COLO829 (cell line): Measurements from ENCODE around the gene SRSF7.
"Not testable (repeated sequence)": the region's sequence is repeated elsewhere in the genome, so short reads cannot be mapped to it uniquely, and the experiment has no call there.

Experiments
- DNase-seq: peaks from one replicate; pipeline ENCODE4 v3.0.0; 2012; ENCODE audit warnings: low spot score

Gene SRSF7

DNA sequence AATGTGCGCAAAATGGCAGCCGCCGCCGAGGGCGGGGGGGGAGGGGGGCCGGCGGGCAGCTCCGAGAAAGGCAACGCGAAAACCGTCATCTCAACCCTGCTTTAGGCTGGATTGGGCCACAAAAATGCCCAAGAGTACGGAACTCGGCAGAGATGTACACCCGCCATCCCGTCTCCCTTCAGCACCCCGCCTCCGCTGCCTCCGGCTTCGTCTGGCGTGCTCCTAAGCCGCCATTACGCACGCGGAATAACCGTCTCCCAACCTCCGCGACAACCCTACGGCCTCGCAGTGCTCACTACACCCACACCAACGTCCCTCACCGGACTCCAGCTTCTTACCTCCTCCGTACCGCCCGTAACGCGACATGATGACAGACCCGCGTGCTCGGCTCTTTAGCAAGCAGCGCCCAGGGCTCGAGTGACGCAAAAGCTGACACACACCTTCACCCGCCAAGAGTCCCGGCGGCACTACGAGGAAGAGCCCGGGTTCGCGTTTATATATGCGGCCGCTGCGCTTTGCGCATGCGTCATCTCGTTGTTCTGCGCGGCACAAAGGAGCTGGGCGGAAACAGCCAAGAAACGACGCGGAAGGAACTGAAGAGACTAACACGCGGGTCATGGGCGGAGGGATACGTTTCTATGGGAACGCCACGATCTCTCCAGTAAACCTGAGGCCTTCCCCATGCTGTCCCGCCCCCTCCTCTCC is at the start of gene SRSF7:
SRSF7 (minus strand) TSS at position 471 of the 705 bp plus-strand sequence; CDS start at position 366, 105 bp downstream.
- peak; percentile 100 for DNase-seq

DNA sequence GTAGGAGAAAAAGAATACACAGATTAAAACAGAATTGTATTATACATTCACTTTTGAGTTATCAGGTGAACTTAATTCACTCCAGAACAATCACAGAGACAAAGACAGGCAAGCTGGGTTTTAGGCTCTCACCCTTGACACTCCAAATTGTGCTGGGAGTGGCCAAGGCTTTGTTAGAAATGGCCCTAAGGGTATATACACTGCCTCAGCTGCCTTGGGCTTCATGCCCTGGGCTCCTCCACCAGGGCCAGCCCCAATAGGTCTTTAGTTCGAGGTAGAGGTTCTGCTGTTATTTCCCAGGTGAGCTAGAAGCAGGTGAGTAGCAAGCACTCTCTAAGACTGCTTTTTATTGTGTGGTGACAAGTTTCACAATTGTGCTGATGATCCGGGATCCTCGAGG is 46.8 kb upstream of the SRSF7 start:
- no peak for DNase-seq

DNA sequence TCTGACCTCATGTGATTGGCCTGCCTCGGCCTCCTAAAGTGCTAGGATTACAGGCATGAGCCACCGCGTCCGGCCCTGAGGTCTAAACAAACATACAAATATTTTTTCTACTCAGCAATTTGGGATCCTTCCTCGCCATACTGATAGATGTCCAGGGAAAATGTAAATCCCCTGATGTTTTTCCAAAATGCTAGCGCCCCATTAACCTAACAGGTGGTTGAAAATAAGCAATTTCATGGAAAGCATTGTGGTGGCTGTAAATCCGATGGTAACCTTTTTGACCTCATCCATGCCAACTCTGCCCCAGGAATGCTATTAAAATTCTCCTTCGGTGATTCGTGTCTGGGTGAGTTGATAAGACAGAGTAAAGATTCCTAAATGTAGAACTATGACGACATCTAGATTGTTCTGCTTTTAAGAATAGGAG is 46.1 kb upstream of the SRSF7 start:
- no peak for DNase-seq

DNA sequence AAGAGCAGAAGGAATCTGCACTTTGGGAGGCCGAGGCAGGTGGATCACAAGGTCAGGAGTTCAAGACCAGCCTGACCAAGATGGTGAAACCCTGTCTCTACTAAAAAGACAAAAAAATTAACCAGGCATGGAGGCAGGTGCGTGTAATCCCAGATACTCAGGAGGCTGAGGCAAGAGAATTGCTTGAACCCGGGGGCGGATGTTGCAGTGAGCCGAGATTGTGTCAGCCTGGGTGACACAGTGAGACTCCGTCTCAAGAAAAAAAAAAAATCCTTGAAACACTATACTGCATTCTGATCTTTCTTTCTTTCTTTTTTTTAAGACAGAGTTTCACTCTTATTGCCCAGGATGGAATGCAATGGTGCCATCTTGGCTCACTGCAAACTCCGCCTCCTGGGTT is 43.9 kb upstream of the SRSF7 start:
- not testable (repeated sequence) for DNase-seq

DNA sequence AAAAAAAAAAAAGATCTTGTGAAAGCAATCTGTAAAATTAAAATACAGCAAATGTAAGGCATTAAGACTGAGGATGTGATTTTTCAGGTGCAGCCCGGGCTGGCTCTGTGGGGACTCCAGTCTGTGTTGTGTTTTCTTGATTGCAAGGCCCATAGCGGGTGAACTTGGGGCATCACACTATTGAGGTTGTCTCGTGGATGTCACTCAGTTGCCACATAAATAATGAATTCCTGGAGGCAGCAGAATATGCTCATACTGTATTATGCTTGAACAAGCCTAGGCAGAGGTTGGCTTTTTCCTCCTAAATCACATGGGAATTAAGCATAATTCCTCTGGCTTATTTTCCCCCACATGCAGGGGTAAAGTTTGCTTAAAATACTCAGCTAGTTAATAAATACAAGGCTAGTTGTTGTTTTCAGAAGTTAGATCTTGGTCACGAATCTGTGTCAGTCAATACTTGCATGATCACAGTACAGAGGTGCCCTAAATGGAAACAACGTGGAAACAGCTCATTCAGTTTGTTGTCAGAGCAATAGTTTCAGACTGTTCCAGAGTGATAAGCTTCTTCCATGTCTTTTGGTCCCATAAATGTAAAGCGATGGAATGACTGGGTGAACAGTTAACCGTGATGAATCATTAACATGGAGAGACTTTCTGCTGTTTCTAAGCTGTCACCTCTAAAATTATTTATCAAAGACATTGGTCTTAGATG is 43.2 kb upstream of the SRSF7 start:
- no peak for DNase-seq

DNA sequence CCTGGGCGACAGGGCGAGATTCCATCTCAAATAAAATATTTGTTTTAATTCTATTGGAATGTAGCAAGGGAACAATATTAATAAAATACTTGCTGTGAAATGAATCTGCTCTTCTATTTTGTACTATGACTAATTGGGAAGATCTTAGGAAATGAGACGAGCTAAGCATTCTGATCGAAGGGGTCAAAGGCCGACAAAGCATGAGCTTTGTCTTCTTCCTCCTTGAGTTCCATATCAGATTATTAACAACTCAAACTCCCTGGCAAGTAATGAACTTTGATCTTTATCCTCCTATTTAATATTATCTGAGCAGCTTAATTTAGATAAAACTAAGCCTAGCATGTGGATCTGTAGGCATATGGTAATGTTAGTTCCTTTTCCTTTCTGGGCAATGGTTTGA is 42.4 kb upstream of the SRSF7 start:
- DNase-seq, result no peak

DNA sequence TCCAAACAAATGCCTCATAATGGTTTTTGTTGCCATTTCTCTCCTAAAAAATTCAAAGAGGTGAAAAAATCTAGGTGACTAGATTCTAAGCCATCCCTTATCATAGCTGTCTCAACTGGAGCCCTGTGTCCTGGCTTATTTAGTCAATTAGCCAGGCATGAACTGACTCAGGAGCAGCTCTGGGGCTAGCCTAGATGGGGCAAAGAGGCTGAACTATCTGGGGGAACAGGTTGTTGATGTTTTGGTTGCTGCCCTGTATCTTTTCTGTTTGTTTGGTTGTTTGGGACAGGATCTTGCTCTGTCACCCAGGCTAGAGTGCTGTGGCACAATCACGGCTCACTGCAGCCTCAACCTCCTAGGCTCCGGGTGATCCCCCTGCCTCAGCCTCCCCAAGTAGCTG is 41.6 kb upstream of the SRSF7 start:
- no peak for DNase-seq

DNA sequence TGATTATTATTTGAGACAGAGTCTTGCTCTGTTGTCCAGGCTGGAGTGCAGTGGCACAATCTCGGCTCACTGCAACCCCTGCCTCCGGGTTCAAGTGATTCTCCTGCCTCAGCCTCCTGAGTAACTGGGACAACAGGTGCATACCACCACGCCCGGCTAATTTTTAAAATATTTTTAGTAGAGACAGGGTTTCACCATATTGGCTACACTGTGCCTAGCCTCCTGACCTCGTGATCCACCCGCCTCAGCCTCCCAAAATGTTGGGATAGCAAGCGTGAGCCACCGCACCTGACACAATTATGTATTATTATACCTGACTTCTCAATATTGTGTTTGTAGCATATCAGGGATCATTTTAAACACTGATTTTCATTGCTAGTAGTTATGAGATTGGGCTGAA is 41.2 kb upstream of the SRSF7 start:
- not testable (repeated sequence) for DNase-seq

DNA sequence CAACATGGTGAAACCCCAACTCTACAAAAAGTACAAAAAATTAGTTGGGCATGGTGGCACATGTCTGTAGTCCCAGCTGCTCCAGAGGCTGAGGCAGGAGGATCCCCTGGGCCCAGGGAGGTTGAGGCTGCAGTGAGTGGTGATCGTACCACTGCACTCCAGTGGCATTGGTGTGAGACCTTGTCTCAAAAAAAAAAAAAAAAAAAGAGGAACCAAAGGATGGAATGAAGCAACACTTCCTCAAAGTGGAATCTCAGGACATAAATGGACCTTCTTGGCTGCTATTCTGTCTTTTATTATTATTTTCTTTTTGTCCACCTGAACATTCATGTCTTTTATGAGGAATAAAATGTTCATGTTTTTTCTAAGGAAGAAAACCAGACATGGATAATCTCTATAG is 40.6 kb upstream of the SRSF7 start:
- DNase-seq, result no peak

DNA sequence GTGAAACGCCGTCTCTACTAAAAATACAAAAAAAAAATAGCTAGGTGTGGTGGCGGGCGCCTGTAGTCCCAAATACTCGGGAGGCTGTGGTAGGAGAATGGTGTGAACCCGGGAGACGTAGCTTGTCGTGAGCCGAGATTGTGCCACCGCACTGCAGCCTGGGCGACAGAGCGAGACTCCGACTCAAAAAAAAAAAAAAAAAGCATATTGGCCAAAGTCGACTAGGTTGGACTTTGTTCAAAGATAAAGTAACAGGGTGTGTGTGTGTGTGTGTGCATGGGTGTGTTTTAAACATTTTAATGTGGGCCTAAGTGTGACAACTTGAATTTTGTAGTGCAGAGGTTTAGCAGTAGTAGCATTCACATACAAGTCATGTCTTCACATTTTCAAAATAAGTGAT is 38.5 kb upstream of the SRSF7 start:
- DNase-seq, result no peak

DNA sequence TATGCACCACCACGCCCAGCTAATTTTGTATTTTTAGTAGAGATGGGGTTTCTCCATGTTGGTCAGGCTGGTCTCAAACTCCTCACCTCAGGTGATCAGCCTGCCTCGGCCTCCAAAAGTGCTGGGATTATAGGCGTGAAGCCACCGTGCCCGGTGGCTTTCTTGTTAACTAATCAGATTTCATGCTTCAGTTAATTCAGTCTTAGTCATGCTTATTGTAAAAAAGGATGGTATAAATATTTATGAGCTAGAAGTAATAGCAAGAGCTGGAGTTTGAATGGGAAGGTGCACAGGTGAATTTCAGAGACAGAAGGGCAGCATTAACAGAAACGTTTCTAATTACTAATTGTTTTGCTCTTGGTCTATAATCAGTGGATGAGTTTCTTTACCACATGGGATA is 37.1 kb upstream of the SRSF7 start:
- no peak for DNase-seq

DNA sequence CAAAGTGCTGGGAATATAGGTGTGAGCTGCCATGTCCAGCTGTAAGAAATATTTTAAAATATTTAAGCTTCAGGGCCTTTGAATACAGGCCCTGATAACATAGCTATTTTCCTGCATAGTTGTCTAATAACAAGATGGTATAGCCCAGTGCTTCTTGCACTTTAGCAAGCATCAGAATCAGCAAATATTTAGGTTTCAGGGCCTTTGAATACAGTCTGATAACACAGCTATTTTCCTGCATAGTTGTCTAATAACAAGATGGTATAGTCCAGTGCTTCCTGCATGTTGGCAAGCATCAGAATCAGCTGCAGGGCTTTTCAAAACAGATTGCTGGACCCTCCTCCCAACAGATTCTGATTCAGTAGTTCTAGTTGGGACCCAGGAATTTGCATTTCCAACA is 32.4 kb upstream of the SRSF7 start:
- no peak for DNase-seq

DNA sequence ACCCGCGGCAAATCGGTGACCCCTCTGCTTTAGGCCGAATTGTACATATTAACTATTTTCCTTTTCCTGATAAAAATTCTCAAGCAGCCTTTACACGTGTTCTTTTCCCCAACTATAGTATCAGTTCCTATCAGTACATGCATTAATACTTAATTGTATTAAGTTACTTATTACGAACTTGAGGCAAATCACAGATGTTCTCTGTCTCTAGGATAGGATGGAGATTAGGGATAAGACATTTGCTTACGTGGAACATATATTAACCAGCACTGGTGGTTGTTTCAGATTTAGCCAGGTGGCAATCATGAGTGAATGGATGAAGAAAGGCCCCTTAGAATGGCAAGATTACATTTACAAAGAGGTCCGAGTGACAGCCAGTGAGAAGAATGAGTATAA is 27.5 kb upstream of the SRSF7 start:
- no peak for DNase-seq

DNA sequence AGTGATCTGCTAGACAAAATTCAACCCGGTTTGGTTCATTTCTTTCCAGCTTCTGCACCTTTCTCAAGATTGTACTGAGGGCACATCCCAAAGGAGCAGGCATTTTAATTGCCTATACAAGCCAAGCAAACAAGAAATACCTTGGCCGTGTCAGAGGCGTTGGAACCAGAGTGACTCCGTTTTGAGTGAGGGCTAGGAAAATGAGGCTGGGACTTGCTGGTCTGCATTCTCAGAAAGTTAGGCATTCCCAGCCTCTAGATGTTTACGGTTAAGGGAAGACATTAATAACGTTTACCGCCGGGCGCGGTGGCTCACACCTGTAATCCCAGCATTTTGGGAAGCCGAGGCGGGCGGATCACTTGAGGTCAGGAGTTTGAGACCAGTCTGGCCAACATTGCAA is 25.4 kb upstream of the SRSF7 start:
- DNase-seq, result no peak

DNA sequence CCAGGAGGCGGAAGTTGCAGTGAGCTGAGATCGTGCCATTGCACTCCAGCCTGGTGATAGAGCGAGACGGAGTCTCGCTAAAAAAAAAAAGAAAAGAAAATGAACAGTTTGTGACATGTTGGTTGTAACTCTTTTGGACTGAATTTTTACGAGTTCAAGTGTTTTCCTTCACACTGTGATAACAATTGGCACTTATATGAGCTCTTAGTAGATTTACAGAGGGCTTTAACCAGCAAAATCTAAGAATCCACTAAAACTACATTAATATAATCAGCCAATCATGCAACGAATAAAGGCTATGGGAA is 24.7 kb upstream of the SRSF7 start:
- DNase-seq, result no peak

DNA sequence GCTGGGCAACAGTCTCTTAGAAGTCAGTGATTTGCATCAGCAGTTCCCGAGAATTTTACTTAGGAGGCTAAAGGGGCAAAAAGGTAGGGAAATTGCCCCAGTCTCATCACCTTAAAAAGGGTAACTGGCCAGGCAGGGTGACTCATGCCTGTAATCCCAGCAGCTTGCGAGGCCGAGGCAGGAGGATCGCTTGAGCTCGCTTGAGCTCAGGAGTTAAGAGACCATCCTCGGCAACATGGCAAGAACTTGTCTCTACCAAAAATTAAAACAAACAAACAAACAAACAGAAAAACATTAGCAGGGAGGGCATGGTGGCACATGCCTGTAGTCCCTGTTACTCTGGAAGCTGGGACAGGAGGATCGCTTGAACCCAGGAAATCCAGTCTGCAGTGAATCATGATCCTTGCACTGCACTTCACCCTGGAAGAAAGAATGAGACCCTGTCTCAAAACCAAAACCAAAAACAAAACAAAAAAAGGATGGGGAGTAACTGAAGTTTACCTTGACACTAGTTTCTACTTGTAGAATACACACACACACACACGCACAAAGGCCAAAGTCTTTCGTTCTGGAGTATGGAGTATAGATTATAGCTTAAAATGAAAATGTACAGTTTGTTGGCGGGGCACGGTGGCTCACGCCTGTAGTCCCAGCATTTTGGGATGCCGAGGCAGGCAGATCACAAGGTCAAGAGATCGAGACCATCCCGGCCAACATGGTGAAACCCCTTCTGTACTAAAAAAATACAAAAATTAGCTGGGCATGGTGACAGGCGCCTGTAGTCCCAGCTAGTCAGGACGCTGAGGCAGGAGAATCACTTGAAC is 24.1 kb upstream of the SRSF7 start:
- DNase-seq, result no peak

DNA sequence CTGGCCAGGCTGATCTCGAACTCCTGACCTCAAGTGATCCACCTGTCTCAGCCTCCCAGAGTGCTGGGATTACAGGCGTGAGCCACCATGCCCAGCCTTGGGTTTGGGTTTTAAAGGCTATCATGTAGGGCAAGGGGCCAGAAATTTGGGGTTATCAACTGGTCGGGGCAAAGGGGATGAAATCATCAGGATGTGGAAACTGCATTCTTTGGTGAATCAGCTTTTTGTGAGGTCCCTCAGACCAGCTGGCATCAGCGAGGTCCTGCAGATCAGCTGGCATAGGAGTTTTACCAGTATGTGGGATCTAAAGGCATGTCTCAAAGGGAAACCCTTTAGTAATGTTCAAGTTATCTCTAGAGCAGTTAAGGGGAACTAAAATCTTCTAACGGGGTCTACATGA is 20.5 kb upstream of the SRSF7 start:
- DNase-seq, result no peak

DNA sequence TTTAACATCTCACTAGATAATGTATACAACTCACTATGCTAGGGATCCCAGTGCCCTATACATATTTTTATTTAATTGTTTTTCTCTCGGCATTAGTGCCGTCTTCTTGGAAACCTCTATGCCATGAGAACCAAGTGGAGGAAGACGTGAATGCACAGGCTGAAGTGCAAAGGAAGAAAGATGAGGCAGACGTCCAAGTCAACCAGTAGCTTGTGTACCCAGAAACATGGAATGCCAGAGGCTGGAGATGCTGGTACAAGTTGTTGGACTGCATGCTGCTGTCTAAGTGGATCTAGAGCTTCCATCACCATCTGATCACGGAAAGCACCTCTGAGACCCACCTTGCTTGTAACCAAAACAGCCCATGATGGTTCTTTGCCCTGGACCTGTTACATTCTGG is 14.4 kb upstream of the SRSF7 start:
- DNase-seq, result no peak

DNA sequence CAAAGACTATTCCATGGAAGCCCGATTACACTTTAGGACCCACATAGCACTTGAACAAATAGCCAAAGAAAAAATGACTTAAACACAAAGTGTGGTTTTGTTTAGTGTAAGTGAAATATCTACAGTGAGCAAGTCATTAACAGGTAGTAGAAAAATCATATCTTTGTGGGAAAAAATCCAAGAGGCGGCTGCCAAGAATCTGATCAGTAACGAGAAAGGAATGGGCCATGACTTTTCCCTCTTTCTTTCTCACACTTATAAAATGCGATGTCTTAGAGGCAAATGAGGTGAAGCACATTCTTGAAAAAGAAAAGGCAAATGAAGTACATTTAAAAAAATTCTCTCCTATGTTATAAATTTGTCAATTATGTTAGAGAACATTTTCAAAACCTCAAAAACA is 14.0 kb upstream of the SRSF7 start:
- DNase-seq, result no peak

DNA sequence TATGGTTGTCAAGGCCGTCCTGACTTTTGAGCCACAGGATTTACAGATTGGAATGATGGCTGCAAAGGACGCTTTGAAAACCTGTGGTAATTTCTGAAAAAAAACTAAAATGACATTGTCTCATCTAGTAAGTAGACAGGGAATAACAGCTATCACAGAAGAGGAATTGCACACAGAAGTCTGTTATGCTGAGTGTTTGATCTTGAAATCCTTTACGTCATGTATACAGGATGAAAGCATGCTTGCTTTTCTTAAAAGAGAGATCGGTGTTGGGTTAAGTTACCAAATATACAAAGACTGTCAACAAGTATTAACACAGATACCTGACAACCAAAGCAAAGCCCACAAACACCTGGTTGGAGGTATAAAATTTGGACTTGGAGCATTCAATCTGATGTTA is 12.6 kb upstream of the SRSF7 start:
- no peak for DNase-seq

DNA sequence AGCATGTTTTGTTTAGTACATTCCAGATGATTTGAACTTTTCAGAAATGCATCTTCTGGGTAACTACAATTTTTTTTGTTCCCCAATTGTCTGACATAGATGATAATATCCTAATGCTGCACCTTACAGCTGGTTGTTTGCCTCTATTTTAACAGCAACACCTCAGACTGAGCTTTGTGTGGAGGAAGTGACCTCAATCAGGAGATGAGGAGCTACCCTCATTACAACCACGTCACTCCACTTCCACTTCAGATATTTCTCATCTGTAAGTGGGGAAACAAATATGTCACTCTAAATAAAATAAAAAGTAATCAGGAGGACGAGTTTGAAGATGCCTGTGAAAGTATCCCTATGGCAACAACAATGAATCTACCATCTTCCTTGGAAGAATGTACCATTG is 12.1 kb upstream of the SRSF7 start:
- DNase-seq, result no peak

DNA sequence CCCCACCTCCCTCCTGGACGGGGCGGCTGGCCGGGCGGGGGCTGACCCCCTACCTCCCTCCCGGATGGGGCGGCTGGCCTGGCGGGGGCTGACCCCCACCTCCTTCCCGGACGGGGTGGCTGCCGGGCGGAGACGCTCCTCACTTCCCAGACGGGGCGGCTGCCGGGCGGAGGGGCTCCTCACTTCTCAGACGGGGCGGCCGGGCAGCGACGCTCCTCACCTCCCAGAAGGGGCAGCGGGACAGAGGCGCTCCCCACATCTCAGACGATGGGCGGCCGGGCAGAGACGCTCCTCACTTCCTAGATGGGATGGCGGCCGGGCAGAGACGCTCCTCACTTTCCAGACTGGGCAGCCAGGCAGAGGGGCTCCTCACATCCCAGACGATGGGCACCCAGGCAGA is 4.7 kb upstream of the SRSF7 start:
- DNase-seq, result not testable (repeated sequence)

DNA sequence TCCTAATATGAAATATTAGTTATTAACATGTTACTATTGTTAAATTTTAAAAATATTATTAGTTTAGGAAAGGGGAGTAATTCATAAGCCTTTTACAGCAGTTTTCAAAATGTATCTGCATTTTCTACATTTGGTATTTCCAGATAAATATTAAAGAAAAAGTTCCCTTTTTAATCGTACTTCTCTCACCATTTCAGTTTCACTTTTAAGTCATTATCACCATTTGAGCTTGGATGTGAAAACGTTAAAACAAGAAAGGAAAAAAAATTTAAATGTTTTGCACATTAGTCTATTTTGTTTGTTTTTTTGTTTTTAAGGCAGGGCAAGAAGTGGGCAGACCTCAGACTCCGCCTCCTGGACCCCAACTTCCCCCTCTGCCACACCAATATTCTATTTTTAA is 3.3 kb upstream of the SRSF7 start:
- DNase-seq, result no peak
